ENCODE data around the gene KRT31. TPM values are rescaled to one million over a fixed set of nuclear protein-coding genes. Genes with fewer than 3 reads are reported as not detected.

The KRT31 gene
- total RNA-seq, 1 donor from 2014 or later, result not detected

GRCh38 chr17:41417576-41418015 lies 20.2 kb upstream of the KRT31 start:
- peak; percentile 67 for TF ChIP-seq CTCF (conservative IDR thresholded peaks at IDR 0.05)
- Mint-ChIP-seq H3K27me3 (no peaks in the 10 kb centered on the region), H3K4me1 (ENCODE audit: unreplicated experiment) (peaks cover 34% of the 10 kb centered on the region), H3K27ac (peak overlapping the region; percentile 89), H3K4me3 (peak overlapping the region; percentile 46), H3K9me3 (no peaks in the 10 kb centered on the region), H3K36me3 (no peaks in the 10 kb centered on the region)
- no peak for DNase-seq (ENCODE audit: extremely low spot score, unreplicated experiment)

- no peak overlapping the region for H3K4me3 Mint-ChIP-seq
- TF ChIP-seq CTCF (conservative IDR thresholded peaks at IDR 0.05), result no peak
- H3K9me3 Mint-ChIP-seq, result no peaks in the 10 kb centered on the region
- peaks cover 34% of the 10 kb centered on the region for H3K4me1 Mint-ChIP-seq (ENCODE audit: unreplicated experiment)
- H3K27ac Mint-ChIP-seq, result peak overlapping the region; percentile 89
- DNase-seq (ENCODE audit: extremely low spot score, unreplicated experiment), result no peak
- H3K27me3 Mint-ChIP-seq, result no peaks in the 10 kb centered on the region
- H3K36me3 Mint-ChIP-seq, result no peaks in the 10 kb centered on the region
Observed at GRCh38 chr17:41417127-41417526, 19.7 kb upstream of the KRT31 start.

GRCh38 chr17:41416479-41416878 lies 19.1 kb upstream of the KRT31 start:
- H3K27me3 Mint-ChIP-seq, result no peaks in the 10 kb centered on the region
- peaks cover 34% of the 10 kb centered on the region for H3K4me1 Mint-ChIP-seq (ENCODE audit: unreplicated experiment)
- no peak for DNase-seq (ENCODE audit: extremely low spot score, unreplicated experiment)
- peak overlapping the region; percentile 40 for H3K4me3 Mint-ChIP-seq
- H3K36me3 Mint-ChIP-seq, result no peaks in the 10 kb centered on the region
- TF ChIP-seq CTCF (conservative IDR thresholded peaks at IDR 0.05), result no peak
- H3K27ac Mint-ChIP-seq, result peak overlapping the region; percentile 89
- no peaks in the 10 kb centered on the region for H3K9me3 Mint-ChIP-seq

GRCh38 chr17:41415833-41416335 lies 18.5 kb upstream of the KRT31 start:
- Mint-ChIP-seq H3K36me3 (no peaks in the 10 kb centered on the region), H3K4me3 (no peak overlapping the region), H3K27me3 (no peaks in the 10 kb centered on the region), H3K9me3 (no peaks in the 10 kb centered on the region), H3K27ac (peak overlapping the region; percentile 89), H3K4me1 (ENCODE audit: unreplicated experiment) (peaks cover 33% of the 10 kb centered on the region)
- DNase-seq (ENCODE audit: extremely low spot score, unreplicated experiment), result no peak
- no peak for TF ChIP-seq CTCF (conservative IDR thresholded peaks at IDR 0.05)

GRCh38 chr17:41415411-41415810 lies 18.0 kb upstream of the KRT31 start:
- DNase-seq (ENCODE audit: extremely low spot score, unreplicated experiment), result no peak
- H3K9me3 Mint-ChIP-seq, result no peaks in the 10 kb centered on the region
- peaks cover 29% of the 10 kb centered on the region for H3K4me1 Mint-ChIP-seq (ENCODE audit: unreplicated experiment)
- H3K27ac Mint-ChIP-seq, result peak overlapping the region; percentile 89
- no peaks in the 10 kb centered on the region for H3K27me3 Mint-ChIP-seq
- TF ChIP-seq CTCF (conservative IDR thresholded peaks at IDR 0.05), result no peak
- no peaks in the 10 kb centered on the region for H3K36me3 Mint-ChIP-seq
- no peak overlapping the region for H3K4me3 Mint-ChIP-seq

GRCh38 chr17:41413982-41414381 lies 16.6 kb upstream of the KRT31 start:
- Mint-ChIP-seq H3K36me3 (no peaks in the 10 kb centered on the region), H3K4me3 (no peak overlapping the region), H3K9me3 (no peaks in the 10 kb centered on the region), H3K27ac (no peak overlapping the region), H3K4me1 (ENCODE audit: unreplicated experiment) (peaks cover 29% of the 10 kb centered on the region), H3K27me3 (no peaks in the 10 kb centered on the region)
- no peak for TF ChIP-seq CTCF (conservative IDR thresholded peaks at IDR 0.05)
- DNase-seq (ENCODE audit: extremely low spot score, unreplicated experiment), result no peak
